H1 (cell line): Measurements from ENCODE around the gene MYO5B. TPM values are rescaled to one million over a fixed set of nuclear protein-coding genes. Genes with fewer than 3 reads are reported as not detected.

Experiments used
- CTCF ChIA-PET: fragments of 300-600 bp; sonication (Branson Sonifier 250); formaldehyde crosslinking; loops from one replicate; lab custom pipeline; 2021; ENCODE audit not compliant: partially characterized antibody; lab: Charles Lee
- POLR2A ChIA-PET: fragments of 300-600 bp; sonication (Branson Sonifier 250); formaldehyde crosslinking; loops from one replicate; lab custom pipeline; 2021; ENCODE audit warnings: inconsistent platforms; ENCODE audit not compliant: partially characterized antibody; lab: Charles Lee
- DNase-seq, 2 experiments: peaks; one replicate each; pipeline versions ENCODE4 v3.0.0 to v3.0.0-alpha.2; 2010 to 2022; ENCODE audit warnings: low spot score in 2 of 2, low read depth in 1 of 2, mixed read lengths in 1 of 2
- FAIRE-seq: peaks from 2 replicates; lab custom pipeline; 2011; peaks lifted over from hg19 to GRCh38; lab: Jason Lieb, UNC
- H2AFZ ChIP-seq: 2 replicates; pipeline ENCODE4 v1.8.1; 2012; ENCODE audit warnings: low read length, inconsistent platforms
- H2AK5ac ChIP-seq: 2 replicates; pipeline ENCODE4 v1.6.1; 2013; ENCODE audit warnings: low read depth, low read length
- H2BK120ac ChIP-seq: replicated peaks from 2 replicates; pipeline ENCODE3; 2013; ENCODE audit warnings: low read depth, low read length, inconsistent platforms
- H2BK12ac ChIP-seq: 2 replicates; pipeline ENCODE4 v1.6.1; 2013; ENCODE audit warnings: low read depth, low read length
- H2BK15ac ChIP-seq: 2 replicates; pipeline ENCODE4 v1.6.1; 2013; ENCODE audit warnings: low read length
- H2BK20ac ChIP-seq: 2 replicates; pipeline ENCODE4 v1.6.1; 2013; ENCODE audit warnings: low read length
- H2BK5ac ChIP-seq: 2 replicates; pipeline ENCODE4 v1.6.1; 2013; ENCODE audit warnings: low read depth, low read length
- H3K14ac ChIP-seq: 2 replicates; pipeline ENCODE4 v1.6.1; 2013; ENCODE audit warnings: inconsistent platforms; ENCODE audit not compliant: insufficient read length
- H3K18ac ChIP-seq: 2 replicates; pipeline ENCODE4 v1.6.1; 2013; ENCODE audit warnings: low read length; ENCODE audit errors: extremely low read depth
- H3K23ac ChIP-seq: 2 replicates; pipeline ENCODE4 v1.6.1; 2013; ENCODE audit warnings: inconsistent platforms; ENCODE audit not compliant: insufficient read length
- H3K23me2 ChIP-seq: 2 replicates; pipeline ENCODE4 v1.6.1; 2013; ENCODE audit warnings: low read depth, low read length
- H3K27ac ChIP-seq: 2 replicates; pipeline ENCODE4 v1.6.1; 2011; ENCODE audit warnings: low read depth, low read length, inconsistent platforms
- H3K27me3 ChIP-seq, 4 experiments: replicated peaks in 1 of 4; 1 replicate in 1 of 4; 2 replicates in 3 of 4; pipeline versions ENCODE4 v1.6.1 to v1.8.1; 2011 to 2013; ENCODE audit warnings: low read length in 3 of 4, mild to moderate bottlenecking in 3 of 4, inconsistent platforms in 2 of 4, mixed read lengths in 2 of 4, moderate library complexity in 1 of 4; ENCODE audit not compliant: control insufficient read depth in 3 of 4, insufficient read depth in 3 of 4; ENCODE audit errors: extremely low read depth in 1 of 4
- H3K36me3 ChIP-seq, 4 experiments: 2 replicates each; pipeline versions ENCODE4 v1.6.1 to v1.8.1; 2011 to 2013; ENCODE audit warnings: mild to moderate bottlenecking in 4 of 4, low read length in 3 of 4, moderate library complexity in 2 of 4, control low read depth in 1 of 4, inconsistent platforms in 1 of 4; ENCODE audit not compliant: insufficient read depth in 4 of 4, control insufficient read depth in 2 of 4
- H3K4ac ChIP-seq: replicated peaks from 2 replicates; pipeline ENCODE3; 2013; ENCODE audit warnings: low read length, low read depth, mixed read lengths, inconsistent platforms; ENCODE audit not compliant: insufficient read length
- H3K4me1 ChIP-seq, 4 experiments: replicated peaks in 1 of 4; 1 replicate in 1 of 4; 2 replicates in 3 of 4; pipeline versions ENCODE4 v1.6.1 to v1.8.1; 2011 to 2013; ENCODE audit warnings: low read length in 3 of 4, inconsistent platforms in 2 of 4, mixed read lengths in 1 of 4; ENCODE audit not compliant: insufficient read depth in 4 of 4, control insufficient read depth in 3 of 4
- H3K4me2 ChIP-seq, 2 experiments: 2 replicates each; pipeline versions ENCODE4 v1.6.1 to v1.8.1; 2011 to 2013; ENCODE audit warnings: low read depth in 2 of 2, low read length in 2 of 2, control low read depth in 1 of 2, inconsistent platforms in 1 of 2, mild to moderate bottlenecking in 1 of 2; ENCODE audit not compliant: insufficient read depth in 1 of 2
- H3K4me3 ChIP-seq, 4 experiments: fragments of 200-600, 300-600 bp in 1 of 4; sonication (generic), shearing (Covaris generic), sonication (Bioruptor Twin) in 1 of 4; 2 replicates each; pipeline versions ENCODE4 v1.5.1 to v1.8.1; 2011 to 2016; ENCODE audit warnings: low read length in 4 of 4, low read depth in 3 of 4, control low read depth in 2 of 4, inconsistent platforms in 2 of 4, mild to moderate bottlenecking in 2 of 4, mixed read lengths in 1 of 4, moderate library complexity in 1 of 4; ENCODE audit not compliant: insufficient read depth in 2 of 4; ENCODE audit errors: extremely low read depth in 1 of 4
- H3K56ac ChIP-seq: replicated peaks from 2 replicates; pipeline ENCODE3; 2013; ENCODE audit warnings: low read depth, mild to moderate bottlenecking, mixed read lengths, low read length, inconsistent platforms; ENCODE audit not compliant: insufficient read length
- H3K79me1 ChIP-seq: 2 replicates; pipeline ENCODE4 v1.6.1; 2013; ENCODE audit warnings: low read depth, low read length, control low read depth
- H3K79me2 ChIP-seq, 2 experiments: 2 replicates each; pipeline versions ENCODE4 v1.6.1 to v1.8.1; 2012 to 2013; ENCODE audit warnings: low read length in 2 of 2, mild to moderate bottlenecking in 2 of 2, inconsistent platforms in 1 of 2; ENCODE audit not compliant: insufficient read depth in 2 of 2, control insufficient read depth in 1 of 2
- H3K9ac ChIP-seq, 4 experiments: replicated peaks in 1 of 4; 1 replicate in 1 of 4; 2 replicates in 3 of 4; pipeline versions ENCODE4 v1.6.1 to v1.8.1; 2011 to 2013; ENCODE audit warnings: low read depth in 3 of 4, low read length in 3 of 4, control low read depth in 2 of 4, mild to moderate bottlenecking in 2 of 4, moderate library complexity in 2 of 4, inconsistent platforms in 1 of 4; ENCODE audit errors: extremely low read depth in 1 of 4
- H3K9me3 ChIP-seq, 2 experiments: 2 replicates each; pipeline versions ENCODE4 v1.6.1 to v1.8.1; 2012 to 2013; ENCODE audit warnings: mild to moderate bottlenecking in 2 of 2, moderate library complexity in 2 of 2, control low read depth in 1 of 2, inconsistent platforms in 1 of 2, low read depth in 1 of 2, low read length in 1 of 2, mixed read lengths in 1 of 2; ENCODE audit not compliant: insufficient read depth in 2 of 2
- H4K20me1 ChIP-seq, 2 experiments: replicated peaks in 1 of 2; 2 replicates each; pipeline versions ENCODE3 to v1.8.1; 2011 to 2013; ENCODE audit warnings: inconsistent platforms in 2 of 2, low read length in 2 of 2, mild to moderate bottlenecking in 1 of 2; ENCODE audit not compliant: insufficient read depth in 2 of 2, control insufficient read depth in 1 of 2
- H4K5ac ChIP-seq: 2 replicates; pipeline ENCODE4 v1.6.1; 2013; ENCODE audit warnings: low read length, low read depth, mixed read lengths, inconsistent platforms; ENCODE audit not compliant: insufficient read length
- H4K8ac ChIP-seq: 2 replicates; pipeline ENCODE4 v1.8.0; 2013; ENCODE audit warnings: mild to moderate bottlenecking, moderate library complexity, low read length, inconsistent platforms; ENCODE audit not compliant: insufficient read depth; ENCODE audit errors: extremely low read depth
- H4K91ac ChIP-seq: replicated peaks from 2 replicates; pipeline ENCODE3; 2013; ENCODE audit warnings: low read length, mixed read lengths, inconsistent platforms; ENCODE audit not compliant: insufficient read length
- ASH2L ChIP-seq: fragments of 200-600, 300-600 bp; sonication (generic); IDR thresholded peaks from one replicate; pipeline ENCODE4 v1.7.1; 2017; ENCODE audit warnings: low read length
- CEBPB ChIP-seq: IDR thresholded peaks from 2 replicates; pipeline ENCODE4 v1.6.1; 2012; ENCODE audit warnings: low read depth, low read length
- KDM1A ChIP-seq: fragments of 200-600, 300-600 bp; sonication (generic); IDR thresholded peaks from 2 replicates; pipeline ENCODE4 v1.7.1; 2016; ENCODE audit warnings: mild to moderate bottlenecking, low read length, borderline replicate concordance
- MAX ChIP-seq: IDR thresholded peaks from 2 replicates; pipeline ENCODE4 v1.6.1; 2012; ENCODE audit warnings: inconsistent platforms
- PHF8 ChIP-seq: fragments of 200-600 bp; sonication (generic); conservative IDR thresholded peaks from 2 replicates; pipeline ENCODE4 v1.7.1; 2012; ENCODE audit warnings: low read depth, mild to moderate bottlenecking, inconsistent platforms, low read length, moderate library complexity
- WGBS, 2 experiments: shearing (Covaris generic) in 1 of 2; methylation state at CpG; one replicate each; pipeline versions ENCODE4 v1.1.6 to v1.1.7; 2013 to 2015; ENCODE audit warnings: low lambda C conversion rate in 2 of 2, mixed read lengths in 2 of 2, inconsistent platforms in 1 of 2, low coverage in 1 of 2, missing lambda C conversion rate in 1 of 2; ENCODE audit not compliant: insufficient replicate concordance in 2 of 2, insufficient coverage in 1 of 2, insufficient read length in 1 of 2; ENCODE audit errors: extremely low coverage in 1 of 2, missing lambda C conversion rate in 1 of 2; 5-methylcytosine and 5-hydroxymethylcytosine counted together
- polyA plus RNA-seq, 7 experiments: library from polyadenylated mRNA; depleted of rRNA in 3 of 7; stranded (reverse) in 5 of 7; unstranded in 2 of 7; fragments of >200 nt in 5 of 7; fragments of 200-250 nt in 2 of 7; gene quantifications; 1 replicate in 5 of 7; 2 replicates in 1 of 7; 4 replicates in 1 of 7; pipeline versions ENCODE4 v1.2.1 to v1.2.3, GENCODE V29; 2011 to 2013; ENCODE audit warnings: missing spikeins in 2 of 7, mixed read lengths in 2 of 7
- total RNA-seq: library from RNA; stranded (reverse); fragmentation: NEBNext Ultra II Directional; extraction: Animal tissue kit (Norgen Biotek cat#: 25700); gene quantifications from 2 replicates; pipeline ENCODE4 v1.2.1, GENCODE V29; 2021

MYO5B gene
- total and polyA plus RNA-seq, 2 of the 8 experiments (the other 6 are each of a cell fraction or from before 2014, with no cell fraction given) = 6.4 to 7.7 TPM

- H3K4me3 ChIP-seq = no peak overlapping the region
Measured at GRCh38 chr18:50240080-50240563, 45.2 kb upstream of the MYO5B start.

More at GRCh38 chr18:50240080-50240563, 45.2 kb upstream of the MYO5B start:
- FAIRE-seq (no peak), DNase-seq (no peak)
- WGBS, 2 experiments = 93% methylated on average over 3 of the region's 3 CpGs; no CpG with 5 or more reads in 1 of the 2 experiments
- no peaks in the 10 kb centered on the region for H3K27me3 ChIP-seq
- no peaks in the 10 kb centered on the region for H3K23me2 ChIP-seq
- H3K79me2 ChIP-seq = no peaks in the 10 kb centered on the region
- H2BK12ac ChIP-seq = no peak overlapping the region
- no peak overlapping the region for H2BK120ac ChIP-seq
- no peak overlapping the region for H4K5ac ChIP-seq
- no peaks in the 10 kb centered on the region for H4K20me1 ChIP-seq
- H3K79me1 ChIP-seq = no peaks in the 10 kb centered on the region
- ChIA-PET CTCF (no interaction called here), POLR2A (no interaction called here)
- H3K14ac ChIP-seq = no peak overlapping the region
- H4K91ac ChIP-seq = no peak overlapping the region
- no peak overlapping the region for H2AFZ ChIP-seq
- no peak overlapping the region for H3K56ac ChIP-seq
- H2BK20ac ChIP-seq = no peak overlapping the region
- H3K9me3 ChIP-seq = peaks cover 10 to 11% of the 10 kb centered on the region in 2 experiments
- H3K23ac ChIP-seq = no peak overlapping the region
- H4K8ac ChIP-seq = no peak overlapping the region
- H2BK15ac ChIP-seq = no peak overlapping the region
- TF ChIP-seq ASH2L (no peak), CEBPB (no peak), MAX (no peak), KDM1A (no peak), PHF8 (no peak)
- H3K4me1 ChIP-seq = no peaks in the 10 kb centered on the region
- no peak overlapping the region for H3K27ac ChIP-seq
- no peak overlapping the region for H3K9ac ChIP-seq
- no peak overlapping the region for H3K4ac ChIP-seq
- H2AK5ac ChIP-seq = no peak overlapping the region
- H3K18ac ChIP-seq = no peak overlapping the region
- no peak overlapping the region for H2BK5ac ChIP-seq
- no peaks in the 10 kb centered on the region for H3K36me3 ChIP-seq
- H3K4me2 ChIP-seq = no peak overlapping the region
